ENCODE results near the gene BRD3.
"Not testable (repeated sequence)": the region's sequence is repeated elsewhere in the genome, so short reads cannot be mapped to it uniquely, and the experiment has no call there.

BRD3 gene

DNA sequence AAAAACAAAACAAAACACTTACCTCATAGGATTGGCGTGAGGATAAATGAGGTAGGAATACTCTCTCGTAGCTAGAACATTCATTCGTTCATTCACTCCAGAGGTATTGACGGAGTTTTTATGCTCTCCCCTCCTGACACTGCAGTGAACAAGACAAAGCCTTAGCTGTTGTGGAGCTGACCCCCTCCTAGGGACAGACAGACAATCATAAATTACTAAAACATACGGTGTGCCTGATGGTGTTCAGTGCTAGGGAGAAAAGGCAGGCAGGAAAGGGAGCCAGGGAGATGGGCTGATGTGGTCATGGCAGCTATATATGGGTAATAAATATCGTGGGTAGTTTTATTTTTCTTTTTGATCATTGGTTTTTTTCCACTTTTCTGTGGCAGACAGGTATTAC is 5.7 kb upstream of the BRD3 start:
- no peak for DNase-seq
- Mint-ChIP-seq H3K4me1 (ENCODE audit: low read depth) (peaks cover 6% of the 10 kb centered on the region), H3K9me3 (peaks cover 9% of the 10 kb centered on the region), H3K27me3 (peaks cover 24% of the 10 kb centered on the region), H3K27ac (no peak overlapping the region), H3K36me3 (ENCODE audit: low read depth) (peaks cover 3% of the 10 kb centered on the region), H3K4me3 (no peak overlapping the region)

DNA sequence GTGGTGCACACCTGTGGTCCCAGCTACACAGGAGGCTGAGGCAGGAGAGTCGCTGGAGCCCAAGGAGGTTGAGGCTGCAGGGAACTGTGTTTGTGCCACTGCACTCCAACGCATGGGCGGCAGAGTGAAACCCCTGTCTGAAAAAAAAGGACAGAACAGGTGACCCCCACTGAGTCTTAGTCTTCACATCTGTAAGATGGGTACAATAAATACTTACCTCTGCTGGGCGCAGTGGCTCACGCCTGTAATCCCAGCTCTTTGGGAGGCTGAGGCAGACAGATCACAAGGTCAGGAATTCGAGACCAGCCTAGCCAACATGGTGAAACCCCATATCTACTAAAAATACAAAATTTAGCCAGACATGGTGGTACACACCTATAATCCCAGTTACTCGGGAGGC is 4.9 kb upstream of the BRD3 start:
- peaks cover 24% of the 10 kb centered on the region for H3K27me3 Mint-ChIP-seq
- H3K27ac Mint-ChIP-seq; H3K4me1 Mint-ChIP-seq (ENCODE audit: low read depth); H3K36me3 Mint-ChIP-seq (ENCODE audit: low read depth); H3K4me3 Mint-ChIP-seq; H3K9me3 Mint-ChIP-seq; DNase-seq: not testable (repeated sequence)

- Mint-ChIP-seq H3K9me3 (no peaks in the 10 kb centered on the region), H3K4me3 (no peak overlapping the region), H3K27ac (no peak overlapping the region), H3K27me3 (peaks cover 21% of the 10 kb centered on the region), H3K4me1 (ENCODE audit: low read depth) (peaks cover 11% of the 10 kb centered on the region), H3K36me3 (ENCODE audit: low read depth) (peaks cover 6% of the 10 kb centered on the region)
- DNase-seq = no peak
Observed at GRCh38 chr9:134071149-134071548, 3.3 kb upstream of the BRD3 start.

DNA sequence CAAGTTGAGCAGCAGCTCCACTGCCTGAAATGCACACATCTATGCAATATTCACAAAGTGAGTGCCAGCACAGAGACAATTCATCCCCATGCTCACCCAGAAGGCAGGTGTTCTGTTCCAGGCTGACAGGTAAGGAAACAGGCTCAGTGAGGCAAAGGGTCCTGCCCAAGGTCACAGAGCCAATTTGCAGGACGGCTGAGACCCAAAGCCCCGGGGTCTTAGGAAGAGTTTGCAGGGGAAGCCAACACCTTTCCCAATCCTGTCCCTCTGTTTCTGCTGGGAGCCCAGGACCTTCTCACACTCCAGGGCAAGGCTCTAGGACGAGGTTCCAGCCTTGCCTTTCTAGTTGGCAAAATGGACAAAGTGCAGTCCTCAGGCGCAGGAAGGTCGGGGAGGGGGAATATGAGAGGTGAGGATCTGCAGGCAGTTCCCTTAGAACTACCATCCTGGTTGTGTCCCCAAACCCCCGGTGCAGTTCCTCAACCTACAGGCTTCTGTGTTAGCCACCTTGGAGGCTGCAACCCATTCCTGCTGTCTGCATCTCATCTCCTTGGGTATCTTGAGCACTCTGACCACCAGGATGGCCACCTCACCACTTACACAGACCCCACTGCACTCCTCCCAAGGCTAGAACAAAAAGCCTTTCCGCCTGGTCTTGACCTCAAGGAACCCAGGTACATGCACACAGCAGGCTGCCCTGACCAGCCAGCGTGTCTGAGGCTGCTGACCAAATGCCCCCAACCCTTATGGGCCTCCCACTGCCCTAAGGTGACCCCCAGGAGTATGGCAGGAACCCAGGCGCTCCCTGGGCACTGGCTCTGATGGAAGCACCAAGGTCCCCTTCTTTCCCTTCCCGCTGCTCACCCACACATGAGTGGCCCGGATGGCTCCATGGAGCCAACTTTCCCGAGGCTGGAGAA is 1.9 kb upstream of the BRD3 start:
- Mint-ChIP-seq H3K27me3 (peaks cover 21% of the 10 kb centered on the region), H3K36me3 (ENCODE audit: low read depth) (peaks cover 12% of the 10 kb centered on the region), H3K4me3 (peak overlapping the region; percentile 79), H3K27ac (no peak overlapping the region), H3K9me3 (no peaks in the 10 kb centered on the region), H3K4me1 (ENCODE audit: low read depth) (peaks cover 23% of the 10 kb centered on the region)
- peak; percentile 26 for DNase-seq

DNA sequence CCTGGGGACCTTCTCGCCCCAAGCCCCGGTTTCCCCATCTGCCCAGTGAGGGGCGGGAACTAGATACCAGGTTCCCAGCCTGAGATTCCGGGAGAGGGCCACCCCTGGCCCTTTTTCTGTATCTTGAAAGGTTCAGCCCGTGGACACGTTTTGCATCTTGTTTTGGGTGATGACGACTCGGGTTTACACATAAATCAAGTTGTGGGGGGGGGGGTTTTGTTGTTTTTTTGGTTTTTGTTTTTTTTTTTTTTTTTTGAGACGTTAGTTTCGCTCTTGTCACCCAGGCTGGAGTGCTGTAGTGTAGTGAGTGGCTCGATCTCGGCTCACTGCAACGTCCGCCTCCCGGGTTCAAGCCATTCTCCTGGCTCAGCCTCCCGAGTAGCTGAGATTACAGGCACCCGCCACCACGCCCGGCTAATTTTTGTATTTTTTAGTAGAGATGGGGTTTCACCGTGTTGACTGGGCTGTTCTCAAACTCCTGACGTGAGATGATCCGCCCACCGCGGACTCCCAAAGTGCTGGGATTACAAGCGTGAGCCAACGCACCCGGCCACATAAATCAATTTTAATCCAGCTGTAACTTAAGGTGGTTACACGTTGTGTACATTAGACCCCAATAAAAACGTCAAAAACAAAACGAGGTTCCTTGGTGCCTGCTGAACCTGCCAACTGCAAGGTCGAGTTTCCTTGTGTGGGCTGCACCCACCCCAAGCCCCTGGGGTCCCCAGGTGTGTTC is 1.1 kb upstream of the BRD3 start:
- peaks cover 27% of the 10 kb centered on the region for H3K4me1 Mint-ChIP-seq (ENCODE audit: low read depth)
- H3K9me3 Mint-ChIP-seq = no peaks in the 10 kb centered on the region
- H3K4me3 Mint-ChIP-seq = peak overlapping the region; percentile 79
- peaks cover 21% of the 10 kb centered on the region for H3K27me3 Mint-ChIP-seq
- peaks cover 12% of the 10 kb centered on the region for H3K36me3 Mint-ChIP-seq (ENCODE audit: low read depth)
- no peak for DNase-seq
- peak overlapping the region; percentile 87 for H3K27ac Mint-ChIP-seq

- H3K27ac Mint-ChIP-seq = peak overlapping the region; percentile 90
- H3K4me1 Mint-ChIP-seq (ENCODE audit: low read depth) = peaks cover 40% of the 10 kb centered on the region
- H3K9me3 Mint-ChIP-seq = no peaks in the 10 kb centered on the region
- peaks cover 12% of the 10 kb centered on the region for H3K36me3 Mint-ChIP-seq (ENCODE audit: low read depth)
- peak overlapping the region; percentile 92 for H3K4me3 Mint-ChIP-seq
- H3K27me3 Mint-ChIP-seq = peaks cover 18% of the 10 kb centered on the region
- peak; percentile 66 for DNase-seq
Observed at GRCh38 chr9:134066913-134067851, 644 bp downstream of the BRD3 start.

- peaks cover 12% of the 10 kb centered on the region for H3K36me3 Mint-ChIP-seq (ENCODE audit: low read depth)
- H3K4me1 Mint-ChIP-seq (ENCODE audit: low read depth) = peaks cover 43% of the 10 kb centered on the region
- peak overlapping the region; percentile 97 for H3K27ac Mint-ChIP-seq
- H3K9me3 Mint-ChIP-seq = no peaks in the 10 kb centered on the region
- DNase-seq = peak; percentile 29
- peaks cover 16% of the 10 kb centered on the region for H3K27me3 Mint-ChIP-seq
- peak overlapping the region; percentile 92 for H3K4me3 Mint-ChIP-seq
Observed at GRCh38 chr9:134066526-134066912, 1.3 kb downstream of the BRD3 start.

DNA sequence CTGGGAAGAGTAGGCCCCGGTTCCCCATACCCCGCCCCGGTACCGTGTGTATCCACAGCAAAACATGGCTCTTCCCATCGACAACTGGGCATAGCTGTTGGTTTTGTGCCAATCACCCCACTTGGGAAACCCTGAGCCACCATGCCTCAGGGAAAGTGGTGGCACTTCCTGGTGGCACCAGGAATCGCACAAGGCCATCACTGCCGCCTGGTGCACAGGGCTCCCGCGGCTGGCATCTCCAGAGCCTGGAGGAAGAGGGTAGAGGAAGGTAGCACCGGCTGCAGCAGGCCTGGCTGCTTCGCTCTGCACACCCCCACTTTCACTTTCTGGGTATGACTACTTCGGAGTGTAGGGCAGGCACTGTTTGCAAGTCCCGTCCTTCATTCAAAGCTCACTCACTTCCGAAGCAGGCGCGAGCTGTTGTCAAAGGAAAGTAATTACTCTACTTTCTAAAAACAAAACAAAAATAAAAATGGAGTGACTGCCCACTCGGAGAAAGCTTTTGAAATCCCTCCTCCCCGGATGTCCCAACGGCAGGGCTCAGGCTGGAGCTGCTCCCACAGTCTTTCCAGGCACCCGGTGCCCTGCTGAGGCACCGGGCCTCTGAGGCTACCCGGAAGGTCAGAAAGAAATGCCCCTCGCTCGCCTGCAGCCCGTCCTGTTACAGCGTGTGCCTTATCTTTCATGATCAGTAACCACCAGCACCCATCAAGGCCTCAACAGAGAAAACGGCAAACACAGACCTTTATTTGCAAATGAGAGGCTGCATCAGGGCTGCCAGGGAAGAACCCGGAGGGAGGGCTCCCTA is 2.0 kb downstream of the BRD3 start:
- peaks cover 10% of the 10 kb centered on the region for H3K27me3 Mint-ChIP-seq
- H3K4me1 Mint-ChIP-seq (ENCODE audit: low read depth) = peaks cover 49% of the 10 kb centered on the region
- peak; percentile 71 for DNase-seq
- H3K4me3 Mint-ChIP-seq = peak overlapping the region; percentile 92
- H3K36me3 Mint-ChIP-seq (ENCODE audit: low read depth) = peaks cover 12% of the 10 kb centered on the region
- peak overlapping the region; percentile 97 for H3K27ac Mint-ChIP-seq
- H3K9me3 Mint-ChIP-seq = no peaks in the 10 kb centered on the region

DNA sequence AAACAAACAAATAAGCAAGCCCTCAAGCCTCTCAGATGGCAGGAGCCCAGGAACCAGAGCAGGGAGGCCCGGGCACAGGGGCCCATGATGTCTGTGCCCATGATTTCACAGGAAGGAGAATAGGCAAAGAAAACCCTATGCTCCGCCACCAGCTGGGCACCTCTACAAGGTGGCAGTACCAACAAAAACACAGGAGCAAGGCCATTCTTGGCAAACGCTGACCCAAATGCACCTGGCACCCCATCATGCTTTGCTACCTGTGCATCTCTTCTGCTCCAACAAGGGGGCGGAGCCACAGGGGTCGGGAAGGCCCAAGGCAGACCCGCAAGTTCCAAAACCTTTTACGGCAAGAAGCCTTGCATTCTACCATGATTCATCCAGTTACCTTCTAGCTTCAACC is 3.1 kb downstream of the BRD3 start:
- no peak overlapping the region for H3K27ac Mint-ChIP-seq
- H3K27me3 Mint-ChIP-seq = peaks cover 2% of the 10 kb centered on the region
- peaks cover 12% of the 10 kb centered on the region for H3K36me3 Mint-ChIP-seq (ENCODE audit: low read depth)
- no peaks in the 10 kb centered on the region for H3K9me3 Mint-ChIP-seq
- peak overlapping the region; percentile 92 for H3K4me3 Mint-ChIP-seq
- H3K4me1 Mint-ChIP-seq (ENCODE audit: low read depth) = peaks cover 59% of the 10 kb centered on the region
- no peak for DNase-seq

DNA sequence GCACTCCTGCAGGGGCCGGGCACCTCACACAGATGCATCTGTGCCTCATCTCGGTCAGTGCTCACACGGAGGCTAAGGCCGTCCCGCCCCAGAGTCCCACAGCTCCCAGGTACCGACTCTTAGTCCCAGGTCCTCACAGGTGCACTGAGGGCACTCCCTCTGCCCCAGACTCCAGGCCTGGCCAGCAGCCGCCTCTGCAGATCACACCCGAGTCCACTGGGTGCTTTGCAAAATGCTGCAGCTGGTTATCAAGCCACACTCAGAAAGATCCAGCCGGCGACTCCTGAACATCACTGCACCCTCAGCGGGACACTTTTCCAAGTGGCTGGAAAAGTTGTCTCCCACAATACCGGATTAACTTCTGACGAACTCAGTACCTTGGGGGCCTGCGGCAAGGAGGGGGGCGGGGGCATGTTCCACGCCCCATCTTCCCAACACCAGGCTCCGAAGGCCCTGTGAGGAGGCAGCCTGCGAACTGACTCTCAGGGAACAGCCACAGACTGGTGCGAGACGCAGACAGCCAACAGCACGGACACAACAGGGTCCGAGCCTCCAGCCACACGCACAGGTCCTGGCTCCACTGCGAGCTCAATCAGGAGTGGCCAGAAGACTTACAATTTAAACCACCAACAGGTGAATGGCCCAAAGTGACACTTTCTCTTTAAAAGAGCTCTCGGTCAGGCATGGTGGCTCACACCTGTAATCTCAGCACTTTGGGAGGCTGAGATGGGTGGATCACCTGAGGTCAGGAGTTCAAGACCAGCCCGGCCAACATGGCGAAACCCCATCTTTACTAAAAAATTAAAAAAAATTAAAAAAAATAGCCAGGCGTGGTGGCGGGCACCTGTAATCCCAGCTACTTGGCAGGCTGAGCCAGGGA is 4.0 kb downstream of the BRD3 start:
- H3K4me3 Mint-ChIP-seq = no peak overlapping the region
- peaks cover 59% of the 10 kb centered on the region for H3K4me1 Mint-ChIP-seq (ENCODE audit: low read depth)

GRCh38 chr9:134063088-134063570 is 4.7 kb downstream of the BRD3 start:
- H3K36me3 Mint-ChIP-seq (ENCODE audit: low read depth) = peaks cover 12% of the 10 kb centered on the region
- no peak for DNase-seq
- no peak overlapping the region for H3K4me3 Mint-ChIP-seq
- H3K27ac Mint-ChIP-seq = no peak overlapping the region
- peaks cover 62% of the 10 kb centered on the region for H3K4me1 Mint-ChIP-seq (ENCODE audit: low read depth)
- no peaks in the 10 kb centered on the region for H3K9me3 Mint-ChIP-seq
- no peaks in the 10 kb centered on the region for H3K27me3 Mint-ChIP-seq

More for the DNA sequence above, 4.0 kb downstream of the BRD3 start:
- no peak overlapping the region for H3K27ac Mint-ChIP-seq
- no peaks in the 10 kb centered on the region for H3K9me3 Mint-ChIP-seq
- H3K36me3 Mint-ChIP-seq (ENCODE audit: low read depth) = peaks cover 12% of the 10 kb centered on the region
- no peaks in the 10 kb centered on the region for H3K27me3 Mint-ChIP-seq
- no peak for DNase-seq

- Mint-ChIP-seq H3K4me1 (ENCODE audit: low read depth) (peaks cover 62% of the 10 kb centered on the region), H3K27ac (no peak overlapping the region), H3K4me3 (no peak overlapping the region)
Observed at GRCh38 chr9:134062461-134063087, 5.3 kb downstream of the BRD3 start.

More at GRCh38 chr9:134062461-134063087, 5.3 kb downstream of the BRD3 start:
- Mint-ChIP-seq H3K27me3 (no peaks in the 10 kb centered on the region), H3K9me3 (no peaks in the 10 kb centered on the region), H3K36me3 (ENCODE audit: low read depth) (peaks cover 12% of the 10 kb centered on the region)
- DNase-seq = no peak

Data from activated T-cell treated with anti-CD3 and anti-CD28 coated beads, Interleukin-2, amount 50 U/mL, for 24 hours (primary cell).